Body of pancreas (tissue), 4 donors: ENCODE data around the gene SNX25.

Experiments used
- CTCF ChIP-seq, 7 experiments: fragments of 450-650 bp in 4 of 7; fragments of 200-600 bp in 3 of 7; sonication (generic) in 3 of 7; IDR thresholded peaks; one replicate each; pipeline ENCODE4 v1.5.1; 2016 to 2019; ENCODE audit warnings: antibody characterized with exemption in 7 of 7
- POLR2A ChIP-seq, 3 donors: fragments of 450-650 bp; IDR thresholded peaks; one replicate each; pipeline ENCODE4 v1.6.1; 2016; ENCODE audit warnings: antibody characterized with exemption in 3 of 3, mild to moderate bottlenecking in 2 of 3

- TF ChIP-seq CTCF (IDR thresholded peaks at IDR 0.05) = no peak
- no peak for TF ChIP-seq POLR2A (IDR thresholded peaks at IDR 0.05)
Observed at GRCh38 chr4:185257086-185257485, 47.7 kb downstream of the SNX25 start.
